GM18508 (cell line): ENCODE measurements around the gene TGFB2.
"Not testable (repeated sequence)": the region's sequence is repeated elsewhere in the genome, so short reads cannot be mapped to it uniquely, and the experiment has no call there.

Experiments used
- ATAC-seq: cut with Tn5 transposase; IDR thresholded peaks from one replicate; pipeline ENCODE4 v1.9.1; 2021; ENCODE audit warnings: moderate number of reproducible peaks; ENCODE audit not compliant: insufficient read depth, unreplicated experiment

TGFB2 gene

DNA sequence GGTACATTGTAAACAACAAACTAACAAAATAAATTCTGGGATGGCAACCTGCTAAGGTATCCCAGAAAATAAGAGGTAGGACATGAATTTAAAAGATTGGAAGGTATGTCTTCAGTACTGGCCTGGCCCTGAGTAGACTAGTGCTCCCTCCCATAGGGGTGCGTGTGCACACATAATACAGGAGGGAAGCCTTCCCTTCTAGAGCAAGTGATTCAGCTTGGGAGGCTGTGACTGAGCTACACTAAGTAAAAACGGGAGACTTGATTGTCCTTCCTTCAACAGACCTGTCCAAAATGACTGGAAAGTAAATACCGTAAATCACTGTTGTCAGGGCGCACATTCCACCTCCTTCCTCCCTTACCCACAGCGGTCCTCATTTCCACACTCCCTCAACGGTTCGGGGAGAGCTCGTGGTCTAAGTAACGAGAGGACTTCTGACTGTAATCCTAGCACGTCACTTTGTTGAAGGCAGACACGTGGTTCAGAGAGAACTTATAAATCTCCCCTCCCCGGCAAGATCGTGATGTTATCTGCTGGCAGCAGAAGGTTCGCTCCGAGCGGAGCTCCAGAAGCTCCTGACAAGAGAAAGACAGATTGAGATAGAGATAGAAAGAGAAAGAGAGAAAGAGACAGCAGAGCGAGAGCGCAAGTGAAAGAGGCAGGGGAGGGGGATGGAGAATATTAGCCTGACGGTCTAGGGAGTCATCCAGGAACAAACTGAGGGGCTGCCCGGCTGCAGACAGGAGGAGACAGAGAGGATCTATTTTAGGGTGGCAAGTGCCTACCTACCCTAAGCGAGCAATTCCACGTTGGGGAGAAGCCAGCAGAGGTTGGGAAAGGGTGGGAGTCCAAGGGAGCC is at the start of gene TGFB2:
Gene TGFB2, plus strand, starts transcription at position 523 of the 859 bp plus-strand sequence. CDS start 1,366 bp downstream, outside the sequence.
- peak; percentile 35 for ATAC-seq

DNA sequence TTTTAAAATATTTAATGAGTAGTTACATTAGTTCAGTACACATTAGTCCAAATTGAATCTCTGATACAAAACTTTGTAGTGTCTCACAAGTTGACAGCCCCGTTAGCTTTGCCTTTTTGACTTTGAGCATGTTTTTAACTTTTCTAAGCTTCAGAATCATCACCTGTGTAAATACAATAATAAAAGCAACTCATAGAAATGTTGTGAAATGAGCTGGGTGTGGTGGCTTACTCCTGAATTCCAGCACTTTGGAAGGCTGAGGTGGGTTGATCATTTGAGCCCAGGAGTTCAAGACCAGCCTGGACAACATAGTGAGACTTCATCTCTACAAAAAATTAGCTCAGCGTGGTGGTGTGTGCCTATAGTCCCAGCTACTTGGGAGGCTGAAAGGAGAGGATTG is 49.0 kb upstream of the TGFB2 start:
- no peak for ATAC-seq

DNA sequence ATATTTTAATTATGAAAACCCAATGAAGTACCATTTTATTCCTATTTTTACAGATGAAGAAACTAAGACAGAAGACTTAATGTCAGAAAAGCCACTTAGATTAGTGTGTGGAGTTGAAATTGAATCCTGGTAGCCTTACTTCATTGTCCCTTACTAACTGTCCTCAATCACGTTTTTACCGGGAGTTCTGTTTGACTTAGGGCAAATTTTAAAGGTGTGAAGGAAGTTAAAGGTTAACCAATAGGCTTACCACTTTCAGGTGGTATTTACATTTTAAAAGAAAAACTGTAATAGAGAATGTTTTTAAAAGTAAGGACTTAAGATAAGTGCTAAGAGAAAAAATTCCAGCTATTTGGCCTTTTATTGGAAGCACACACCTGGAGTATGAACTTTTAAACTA is 47.7 kb upstream of the TGFB2 start:
- ATAC-seq: no peak

DNA sequence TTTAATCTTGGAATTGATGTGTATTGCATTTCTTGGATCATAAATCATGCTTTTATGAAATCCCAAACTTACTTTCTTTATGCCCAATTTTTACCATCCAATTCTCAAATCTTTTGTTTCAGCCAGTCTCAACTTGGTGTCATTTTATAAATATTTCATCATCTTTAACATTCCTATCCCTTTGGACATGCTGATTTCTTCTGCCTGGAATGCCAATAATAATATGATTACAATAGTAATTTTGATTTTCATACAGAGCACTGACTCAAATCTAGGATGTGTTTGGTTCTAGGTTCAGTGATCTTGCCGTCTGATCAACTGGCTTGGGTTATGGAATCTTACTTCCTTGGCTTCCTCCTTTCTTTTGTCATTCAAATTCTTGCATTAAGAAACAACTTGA is 47.3 kb upstream of the TGFB2 start:
- ATAC-seq: no peak

DNA sequence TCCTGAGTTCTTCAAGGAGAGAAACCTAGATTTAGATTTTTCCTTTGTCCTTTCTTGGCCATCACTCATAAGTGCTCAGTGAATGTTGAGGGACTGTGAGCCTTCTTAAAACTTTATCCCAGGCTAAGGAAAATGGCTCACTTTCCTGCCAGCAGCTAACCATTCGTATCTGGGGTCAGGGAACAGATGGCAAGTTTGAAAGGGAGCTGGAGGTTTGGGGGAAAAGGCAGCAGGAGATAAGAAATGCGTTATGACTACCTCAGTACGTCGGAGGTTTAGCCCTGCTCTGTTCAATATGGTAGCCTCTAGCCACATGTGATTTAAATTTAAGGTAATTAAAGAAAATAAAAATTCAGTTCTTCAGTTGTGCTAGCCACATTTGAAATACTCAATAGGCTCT is 46.7 kb upstream of the TGFB2 start:
- no peak for ATAC-seq

DNA sequence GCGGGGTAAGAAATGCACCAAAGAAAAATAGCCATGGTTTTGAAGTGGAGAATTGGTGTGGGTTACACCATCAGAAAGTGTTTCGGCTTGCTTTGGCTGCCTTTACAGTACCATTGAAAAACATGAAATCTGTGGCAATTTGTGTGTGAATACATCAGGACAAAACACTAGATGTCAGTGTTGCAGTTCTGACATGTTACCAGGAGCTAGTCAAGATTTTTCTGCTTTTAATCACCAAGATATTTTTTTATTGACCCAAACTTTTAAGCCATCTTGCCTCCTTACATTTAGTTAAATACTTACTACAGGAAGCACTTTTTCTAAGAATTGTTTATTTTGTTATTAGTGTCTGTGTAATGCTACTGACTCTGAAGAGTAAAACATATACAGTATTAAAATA is 45.7 kb upstream of the TGFB2 start:
- no peak for ATAC-seq

DNA sequence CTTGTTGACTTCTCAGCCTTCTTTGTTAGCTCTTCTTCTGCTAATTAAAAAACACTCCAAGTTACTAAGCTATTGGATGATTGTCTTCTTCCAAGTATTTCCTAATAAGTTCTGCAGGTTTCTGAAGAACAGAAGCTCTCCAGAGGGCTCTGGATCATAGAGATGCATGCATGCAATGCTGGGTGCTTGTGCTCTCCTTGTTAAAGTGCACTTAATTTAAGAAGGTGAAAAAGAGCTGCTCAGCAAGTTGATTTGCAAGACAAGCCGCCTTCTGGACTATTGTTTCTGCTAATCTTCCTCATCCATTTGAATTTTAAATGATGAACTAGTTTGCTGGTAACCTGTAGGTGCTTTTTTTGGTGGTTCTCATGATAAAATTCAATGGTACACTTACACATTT is 43.9 kb upstream of the TGFB2 start:
- no peak for ATAC-seq

DNA sequence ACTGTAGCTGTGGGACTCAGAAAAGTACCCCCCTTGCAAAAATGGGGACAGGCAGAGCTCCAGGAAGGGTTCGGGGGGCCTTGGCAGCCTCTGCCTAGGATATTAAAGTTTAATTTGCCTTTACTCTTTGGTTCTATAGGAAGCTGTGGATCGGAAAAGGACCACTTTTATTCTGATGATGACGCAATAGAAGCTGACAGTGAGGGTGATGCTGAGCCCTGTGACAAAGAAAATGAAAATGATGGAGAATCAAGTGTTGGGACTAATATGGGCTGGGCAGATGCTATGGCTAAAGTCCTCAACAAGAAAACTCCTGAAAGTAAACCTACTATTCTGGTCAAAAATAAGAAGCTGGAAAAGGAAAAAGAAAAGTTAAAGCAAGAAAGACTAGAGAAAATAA is 43.0 kb upstream of the TGFB2 start:
- no peak for ATAC-seq

DNA sequence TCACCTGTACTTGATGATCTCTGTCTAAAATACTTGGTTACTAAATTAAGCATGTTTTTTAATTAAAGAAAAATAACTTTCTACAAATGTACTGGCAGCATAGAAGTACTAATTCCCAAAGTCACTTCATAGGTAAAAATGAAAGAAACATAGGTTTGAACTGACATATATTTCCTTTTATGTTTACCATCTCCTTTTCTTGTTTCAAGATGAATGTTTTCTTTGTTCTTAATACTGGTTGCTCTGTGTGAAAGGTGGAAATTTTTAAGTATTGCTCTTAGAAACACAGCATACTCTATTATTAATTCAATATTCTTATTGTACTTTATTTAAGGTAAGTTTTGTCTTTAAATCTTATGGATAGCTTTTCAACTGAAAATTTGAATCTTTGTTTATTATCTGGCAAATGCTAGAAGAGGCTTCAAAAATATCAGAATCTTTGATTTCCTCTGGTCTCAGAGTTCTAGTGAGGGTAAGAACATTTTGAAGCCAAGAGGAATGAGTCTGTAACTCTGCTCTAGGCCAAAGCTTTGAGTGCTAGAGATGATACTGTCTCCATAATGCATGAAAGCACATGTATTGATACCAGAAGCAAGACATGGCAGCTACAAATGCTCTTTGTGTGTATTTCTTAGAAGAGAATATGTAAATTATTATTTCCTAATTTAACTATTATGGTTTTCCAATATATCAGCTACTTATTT is 41.8 kb upstream of the TGFB2 start:
- ATAC-seq: no peak

DNA sequence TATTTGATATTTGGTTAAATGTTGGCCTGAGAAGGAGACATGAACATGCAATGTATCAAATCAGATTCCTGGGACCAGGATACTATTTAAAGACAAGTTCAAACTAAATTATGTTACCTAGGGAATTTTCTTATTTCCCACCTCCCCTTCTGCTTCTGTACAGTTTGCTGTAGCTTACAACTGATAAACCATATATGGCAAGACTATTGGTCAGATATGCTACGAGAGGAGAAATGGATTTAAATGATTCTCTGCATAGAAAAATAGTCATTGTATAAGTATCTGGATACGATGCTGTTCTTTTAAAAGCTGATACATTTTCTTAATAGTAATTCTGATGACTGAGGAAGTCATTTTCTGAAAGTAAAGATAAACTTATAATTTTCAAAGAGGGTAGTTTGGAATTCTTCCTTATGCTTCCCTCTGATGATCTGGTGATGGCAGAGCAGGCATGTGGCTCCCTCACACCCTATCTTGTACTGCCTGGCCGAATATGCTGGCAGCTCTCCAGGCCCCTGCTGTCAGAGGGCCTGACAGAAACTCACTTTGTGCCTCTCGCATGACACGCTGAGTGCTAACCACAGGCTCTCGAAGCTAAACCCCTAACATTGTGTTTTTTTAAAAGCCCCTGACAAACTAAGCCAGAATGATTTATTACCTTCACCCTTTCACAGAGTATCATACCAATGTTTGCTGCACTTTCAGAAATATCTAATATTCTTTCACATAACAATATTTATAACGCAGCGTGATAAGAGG is 40.7 kb upstream of the TGFB2 start:
- ATAC-seq: no peak

DNA sequence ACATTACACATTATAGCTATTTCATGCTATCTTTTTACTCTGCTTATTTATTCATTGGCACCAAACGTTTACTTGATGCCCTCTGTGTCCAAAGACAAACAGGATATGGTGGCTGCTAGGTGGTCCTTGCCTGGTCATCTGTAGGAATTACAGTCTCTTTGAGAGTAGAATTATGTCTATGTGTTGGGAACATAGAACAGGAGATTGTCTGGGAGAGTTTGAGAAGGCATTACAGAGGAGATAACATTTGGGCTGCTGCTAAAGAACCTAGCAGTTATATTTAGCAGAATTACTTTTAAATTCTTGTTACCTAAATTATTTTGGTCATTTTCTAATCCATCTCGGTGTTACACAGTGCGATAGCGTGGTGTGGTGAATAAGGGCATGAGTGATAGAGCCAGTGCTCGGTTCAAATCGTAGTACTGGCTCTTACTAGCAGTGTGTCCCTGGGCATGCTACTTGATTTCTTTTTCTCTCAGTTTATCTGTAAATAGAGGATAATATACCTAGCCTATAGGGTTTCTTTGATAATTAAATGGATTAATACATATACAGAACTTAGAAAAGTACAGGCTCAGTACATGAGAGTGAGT is 39.6 kb upstream of the TGFB2 start:
- ATAC-seq: no peak

DNA sequence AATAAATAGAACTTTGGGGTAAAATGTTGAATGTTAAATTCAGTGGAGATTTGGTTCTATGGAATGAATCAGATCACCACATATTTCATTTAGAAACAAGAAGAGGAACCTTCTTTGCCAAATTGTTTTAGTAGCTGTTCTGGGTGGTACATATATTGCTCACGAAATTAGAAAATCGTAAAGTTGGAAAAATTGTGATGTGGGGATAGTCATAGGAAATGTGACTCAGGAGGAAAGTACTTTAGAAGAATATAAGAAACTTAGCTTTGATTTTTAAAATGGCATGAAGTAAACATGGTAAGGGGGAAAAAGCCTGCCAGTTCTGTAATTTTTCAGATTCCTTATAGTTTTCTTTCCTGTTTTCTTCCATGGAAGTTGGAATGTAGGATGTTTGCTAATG is 32.6 kb upstream of the TGFB2 start:
- no peak for ATAC-seq

DNA sequence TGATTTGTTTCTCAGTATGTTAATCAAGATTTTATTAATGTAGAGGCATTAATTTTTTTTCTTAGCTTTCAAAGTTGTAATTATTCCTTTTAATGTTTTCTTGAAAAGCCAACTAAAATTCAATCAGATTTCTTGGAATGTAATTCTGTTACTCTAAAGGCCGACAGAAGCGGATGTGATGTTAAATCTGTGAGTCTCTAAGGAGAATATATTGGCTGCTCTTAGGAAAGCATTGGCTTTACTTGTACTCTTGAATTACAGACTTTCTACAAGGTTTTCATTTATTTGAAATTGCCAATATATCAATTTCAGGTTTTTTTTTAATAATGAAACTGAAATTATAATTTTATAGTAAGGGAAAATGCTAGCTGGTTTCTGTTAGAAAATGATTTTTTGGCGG is 30.8 kb upstream of the TGFB2 start:
- ATAC-seq: no peak

DNA sequence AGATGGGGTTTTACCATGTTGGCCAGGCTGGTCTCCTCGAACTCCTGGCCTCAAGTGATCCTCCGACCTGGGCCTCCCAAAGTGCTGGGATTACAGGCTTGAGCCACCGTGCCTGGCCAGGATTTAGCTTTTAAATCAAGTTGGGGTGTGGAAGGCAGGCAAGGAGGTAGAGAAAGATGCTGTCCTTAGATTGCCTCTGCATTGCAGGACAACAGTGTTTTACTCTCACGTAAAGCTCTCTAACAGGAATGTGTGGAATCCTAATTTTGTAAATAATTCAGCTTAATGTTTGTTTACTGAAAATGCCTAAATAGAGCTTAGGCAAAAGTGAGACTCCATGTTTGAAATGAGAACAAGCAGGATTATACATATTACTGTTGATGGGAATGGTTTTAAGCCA is 29.5 kb upstream of the TGFB2 start:
- no peak for ATAC-seq

DNA sequence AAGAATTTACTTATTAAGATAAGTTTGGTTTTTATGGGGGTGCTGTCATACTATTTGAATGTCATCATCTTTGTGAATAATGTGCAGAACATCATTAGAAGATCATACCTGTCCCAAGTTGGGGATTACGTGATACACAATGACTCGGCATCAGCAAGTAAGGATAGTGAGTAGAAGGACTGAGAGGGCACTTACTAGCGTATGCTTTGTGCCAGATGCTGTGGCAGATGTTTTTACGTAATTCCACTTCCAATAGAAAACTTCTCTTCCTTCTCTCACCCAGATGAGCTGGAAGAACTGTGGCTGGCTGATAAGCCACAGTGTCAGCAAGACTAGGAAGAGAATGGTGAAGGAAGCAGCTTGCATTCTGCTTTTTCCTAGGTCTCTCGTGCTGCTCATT is 28.1 kb upstream of the TGFB2 start:
- no peak for ATAC-seq

DNA sequence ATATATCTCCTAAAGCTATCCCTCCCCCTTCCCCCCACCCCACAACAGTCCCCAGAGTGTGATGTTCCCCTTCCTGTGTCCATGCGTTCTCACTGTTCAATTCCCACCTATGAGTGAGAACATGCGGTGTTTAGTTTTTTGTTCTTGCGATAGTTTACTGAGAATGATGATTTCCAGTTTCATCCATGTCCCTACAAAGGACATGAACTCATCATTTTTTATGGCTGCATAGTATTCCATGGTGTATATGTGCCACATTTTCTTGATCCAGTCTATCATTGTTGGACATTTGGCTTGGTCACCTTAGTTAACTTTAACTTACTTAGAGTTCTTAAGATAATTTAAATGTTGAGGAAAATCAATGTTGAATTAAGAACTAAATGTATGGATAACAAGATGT is 25.0 kb upstream of the TGFB2 start:
- ATAC-seq: not testable (repeated sequence)

DNA sequence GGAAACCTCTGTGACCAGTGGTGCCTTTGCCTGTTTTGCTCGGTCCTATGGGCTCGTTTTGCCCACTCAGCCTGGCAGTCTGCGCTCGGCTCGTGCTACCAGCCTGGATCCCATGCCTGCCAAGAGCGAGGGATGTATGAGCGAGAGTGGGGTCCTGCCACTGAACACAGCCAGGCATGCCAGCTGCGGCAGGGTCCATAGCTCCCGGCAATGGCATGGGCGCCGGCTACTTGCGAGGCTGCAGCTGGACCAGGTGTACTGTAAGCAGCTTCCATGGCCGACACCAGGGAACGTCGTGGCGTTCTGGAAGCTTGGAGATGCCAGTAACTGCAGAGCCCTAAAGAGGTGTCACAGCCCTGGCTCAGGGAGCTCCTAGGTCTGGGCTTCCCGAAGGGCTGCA is 22.4 kb upstream of the TGFB2 start:
- ATAC-seq: no peak

DNA sequence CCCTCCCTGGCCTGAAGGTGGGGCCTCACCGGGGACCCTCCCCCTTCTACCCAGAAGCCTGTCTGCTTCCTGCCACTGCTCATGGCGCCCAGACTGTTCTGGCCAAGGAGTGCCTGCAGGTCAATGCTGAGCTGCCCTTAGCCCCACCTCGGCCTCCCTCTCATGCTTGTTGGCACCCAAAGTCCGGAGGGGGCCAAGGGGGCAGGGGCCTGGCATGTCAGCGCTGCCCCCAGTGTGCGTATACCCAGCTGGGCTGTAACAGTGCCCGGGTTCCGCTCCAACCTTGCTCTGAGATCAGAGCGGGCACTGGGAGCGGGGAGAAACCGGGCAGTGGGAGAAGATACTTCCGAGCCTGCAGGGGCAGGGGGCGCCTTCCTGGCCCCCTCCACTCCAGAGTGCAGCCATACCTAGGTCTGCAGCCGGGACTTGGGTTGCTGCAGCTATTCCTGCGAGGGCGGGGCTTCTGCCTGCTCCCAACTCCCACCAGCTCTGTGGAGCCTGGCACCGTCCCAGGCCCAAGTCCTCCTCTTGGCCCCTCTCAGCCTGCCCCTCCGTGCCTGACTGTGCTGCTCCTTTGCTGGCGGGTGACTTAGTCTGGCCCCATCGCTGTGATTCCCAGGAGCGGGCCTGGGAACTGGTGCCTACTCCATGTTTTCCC is 21.4 kb upstream of the TGFB2 start:
- ATAC-seq: no peak

DNA sequence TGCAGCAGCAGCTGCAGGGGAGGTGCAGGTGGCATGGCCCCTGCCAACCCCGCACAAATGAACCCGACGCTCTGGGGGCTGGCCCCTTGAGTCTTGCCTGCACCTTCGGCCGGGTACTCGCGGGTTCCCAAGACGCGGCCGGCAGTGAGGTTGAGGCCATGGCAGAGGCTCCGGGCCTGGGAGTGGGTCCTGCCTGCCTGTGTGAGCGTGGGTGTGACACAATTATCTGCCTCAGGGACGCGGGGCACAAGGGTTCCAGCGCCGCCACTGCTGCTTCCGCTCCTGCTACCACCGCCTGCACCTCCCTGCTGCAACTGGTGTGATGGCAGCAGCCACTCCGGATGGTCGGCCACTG is 20.9 kb upstream of the TGFB2 start:
- ATAC-seq: no peak

DNA sequence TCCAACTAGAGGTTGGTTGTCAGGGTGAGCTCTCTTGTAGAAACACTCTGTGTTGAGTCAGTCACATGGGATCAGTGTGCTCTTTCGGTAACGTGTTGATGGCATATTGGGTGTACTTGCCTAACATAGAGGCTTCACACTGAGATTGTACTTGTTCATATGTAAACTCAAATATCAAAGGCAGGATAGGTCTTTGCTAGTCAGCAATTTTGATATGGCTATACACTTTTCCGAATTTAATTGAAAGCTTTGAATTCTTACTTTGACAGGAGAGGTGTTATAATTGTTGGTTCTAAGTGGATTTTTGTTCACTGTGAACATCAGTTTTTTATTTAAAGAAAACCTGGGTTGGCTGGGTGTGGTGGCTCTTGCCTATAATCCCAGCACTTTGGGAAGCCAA is 16.4 kb upstream of the TGFB2 start:
- no peak for ATAC-seq
